Bronchial epithelial cell (primary cell): ENCODE data around the gene C1QTNF6. TPM values are rescaled to one million over a fixed set of nuclear protein-coding genes. Genes with fewer than 3 reads are reported as not detected.
A peak's percentile ranks its signal among the peaks of the same experiment; 100 is the strongest.

Experiments used
- DNase-seq: peaks from one replicate; pipeline ENCODE4 v3.0.0-alpha.2; 2010; ENCODE audit warnings: low read depth
- FAIRE-seq: peaks from 2 replicates; lab custom pipeline; 2011; peaks lifted over from hg19 to GRCh38; lab: Jason Lieb, UNC
- H3K27me3 ChIP-seq: 2 replicates; pipeline ENCODE4 v1.5.1; 2011; ENCODE audit warnings: low read length; ENCODE audit not compliant: control insufficient read depth, insufficient read depth
- H3K36me3 ChIP-seq: 2 replicates; pipeline ENCODE4 v1.5.1; 2011; ENCODE audit warnings: low read length; ENCODE audit not compliant: control insufficient read depth, insufficient read depth
- H3K4me3 ChIP-seq: 2 replicates; pipeline ENCODE4 v1.5.1; 2011; ENCODE audit warnings: mild to moderate bottlenecking, low read depth, low read length, control low read depth
- total RNA-seq: library from RNA; depleted of rRNA; stranded (reverse); fragments of >200 nt; gene quantifications from 2 replicates; pipeline ENCODE4 v1.2.1, GENCODE V29; 2014
- TF ChIP-seq, protein P1 (sequence below): IDR thresholded peaks from 2 replicates; pipeline ENCODE4 v1.5.1; 2011; ENCODE audit warnings: mild to moderate bottlenecking, moderate library complexity, low read length, control low read depth, inconsistent platforms; ENCODE audit not compliant: insufficient read depth, severe bottlenecking

The C1QTNF6 gene
- total RNA-seq, 1 donor from 2014 or later = 2.9 TPM

DNA sequence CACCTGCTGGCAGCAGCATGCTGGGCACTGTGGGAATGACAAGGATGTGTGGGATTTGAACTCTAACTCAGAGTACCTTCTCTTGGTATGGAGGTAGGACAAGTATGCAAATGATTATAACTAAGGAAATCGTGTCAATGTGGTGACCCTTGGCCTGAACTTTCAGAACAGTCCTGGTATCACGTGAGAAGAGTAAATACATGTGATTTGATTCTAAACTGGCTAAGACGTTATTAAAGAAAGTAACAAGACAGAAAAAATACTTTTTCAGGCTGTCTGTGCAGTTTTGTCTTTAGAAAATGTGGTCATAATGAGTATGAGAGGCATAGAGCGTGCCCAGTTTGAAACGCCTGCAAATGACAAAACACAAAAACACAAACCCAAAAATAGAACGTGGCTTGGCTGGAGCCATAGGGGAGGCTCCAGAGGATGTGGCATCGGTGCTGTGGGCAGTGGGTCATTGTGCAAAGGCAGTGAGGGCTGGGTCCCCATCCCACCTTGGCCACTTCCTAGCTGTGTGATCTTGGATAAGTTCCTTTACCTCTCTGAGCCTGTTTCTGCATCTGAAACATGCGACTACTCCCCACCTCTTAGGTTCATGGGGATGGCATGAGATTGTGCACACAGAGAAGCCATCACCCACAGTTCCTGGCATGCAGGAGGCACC is 19.9 kb downstream of the C1QTNF6 start:
- H3K27me3 ChIP-seq = peaks cover 4% of the 10 kb centered on the region
- FAIRE-seq (no peak), DNase-seq (no peak)
- no peak overlapping the region for H3K4me3 ChIP-seq
- no peaks in the 10 kb centered on the region for H3K36me3 ChIP-seq
- TF ChIP-seq, protein P1, sequence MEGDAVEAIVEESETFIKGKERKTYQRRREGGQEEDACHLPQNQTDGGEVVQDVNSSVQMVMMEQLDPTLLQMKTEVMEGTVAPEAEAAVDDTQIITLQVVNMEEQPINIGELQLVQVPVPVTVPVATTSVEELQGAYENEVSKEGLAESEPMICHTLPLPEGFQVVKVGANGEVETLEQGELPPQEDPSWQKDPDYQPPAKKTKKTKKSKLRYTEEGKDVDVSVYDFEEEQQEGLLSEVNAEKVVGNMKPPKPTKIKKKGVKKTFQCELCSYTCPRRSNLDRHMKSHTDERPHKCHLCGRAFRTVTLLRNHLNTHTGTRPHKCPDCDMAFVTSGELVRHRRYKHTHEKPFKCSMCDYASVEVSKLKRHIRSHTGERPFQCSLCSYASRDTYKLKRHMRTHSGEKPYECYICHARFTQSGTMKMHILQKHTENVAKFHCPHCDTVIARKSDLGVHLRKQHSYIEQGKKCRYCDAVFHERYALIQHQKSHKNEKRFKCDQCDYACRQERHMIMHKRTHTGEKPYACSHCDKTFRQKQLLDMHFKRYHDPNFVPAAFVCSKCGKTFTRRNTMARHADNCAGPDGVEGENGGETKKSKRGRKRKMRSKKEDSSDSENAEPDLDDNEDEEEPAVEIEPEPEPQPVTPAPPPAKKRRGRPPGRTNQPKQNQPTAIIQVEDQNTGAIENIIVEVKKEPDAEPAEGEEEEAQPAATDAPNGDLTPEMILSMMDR = no peak

DNA sequence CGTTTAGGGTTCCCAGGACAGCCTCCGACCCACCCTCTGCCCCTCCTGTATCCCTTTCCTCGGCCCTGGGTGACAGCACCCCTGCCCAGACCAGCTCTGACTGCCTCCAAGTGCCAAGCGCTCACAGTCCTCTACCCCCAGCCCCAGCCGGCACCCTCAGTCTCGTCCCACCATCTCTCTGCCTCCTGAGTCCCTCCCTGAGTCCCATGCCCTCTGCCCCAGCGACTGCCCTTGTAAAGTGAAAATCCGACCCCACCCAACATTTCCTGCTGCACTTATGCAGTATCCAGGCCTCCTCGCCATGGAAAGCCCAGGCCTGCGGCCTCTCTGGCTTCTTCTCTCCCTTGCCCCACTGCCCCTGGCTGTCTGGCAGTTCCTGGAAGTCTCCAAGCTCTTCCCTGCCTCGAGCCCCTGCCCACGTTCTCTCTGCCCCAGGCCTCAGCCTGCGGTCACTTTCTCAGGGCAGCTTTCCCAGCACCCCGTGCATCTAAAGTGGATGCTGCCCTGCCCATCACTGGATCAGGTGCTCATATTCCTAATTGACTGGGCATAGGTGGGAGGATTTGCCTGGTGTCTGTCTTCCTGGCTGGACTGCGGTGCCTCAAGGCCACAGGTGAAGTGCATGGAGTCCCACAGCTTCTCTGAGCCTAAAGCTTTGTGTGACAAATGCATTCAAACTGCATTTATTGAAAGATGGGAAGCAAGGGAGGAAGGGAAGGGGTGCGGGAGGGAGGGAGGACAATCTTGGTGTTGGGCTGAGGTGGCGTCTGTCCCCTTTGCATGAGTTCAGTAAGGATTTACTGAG is 20.7 kb downstream of the C1QTNF6 start:
- TF ChIP-seq, protein P1 = no peak
- DNase-seq (no peak), FAIRE-seq (no peak)
- Histone ChIP-seq H3K4me3 (no peak overlapping the region), H3K27me3 (peaks cover 5% of the 10 kb centered on the region), H3K36me3 (no peaks in the 10 kb centered on the region)

DNA sequence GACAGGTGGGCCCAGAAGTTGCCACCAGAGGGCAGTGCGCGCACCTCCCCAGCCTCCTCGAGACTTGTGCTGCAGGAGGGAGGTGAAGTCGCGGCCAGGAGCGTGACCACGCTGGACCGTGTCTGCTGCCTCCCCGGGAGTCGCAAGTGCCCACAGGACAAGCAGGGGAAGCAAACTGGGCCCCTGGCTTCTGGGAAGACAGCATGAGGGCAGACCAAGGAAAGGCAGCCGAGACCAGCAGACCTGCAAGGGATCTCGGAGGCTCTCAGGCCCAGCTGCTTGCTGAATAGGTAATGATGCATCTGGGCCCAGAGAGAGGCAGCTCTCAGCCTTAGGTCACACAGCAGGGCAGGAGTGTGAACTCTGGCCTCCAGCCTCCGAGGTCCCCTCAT is 21.4 kb downstream of the C1QTNF6 start:
- H3K27me3 ChIP-seq = peaks cover 5% of the 10 kb centered on the region
- DNase-seq = peak; percentile 44
- H3K36me3 ChIP-seq = no peaks in the 10 kb centered on the region
- no peak overlapping the region for H3K4me3 ChIP-seq
- TF ChIP-seq, protein P1 = peak; percentile 92
- no peak for FAIRE-seq

DNA sequence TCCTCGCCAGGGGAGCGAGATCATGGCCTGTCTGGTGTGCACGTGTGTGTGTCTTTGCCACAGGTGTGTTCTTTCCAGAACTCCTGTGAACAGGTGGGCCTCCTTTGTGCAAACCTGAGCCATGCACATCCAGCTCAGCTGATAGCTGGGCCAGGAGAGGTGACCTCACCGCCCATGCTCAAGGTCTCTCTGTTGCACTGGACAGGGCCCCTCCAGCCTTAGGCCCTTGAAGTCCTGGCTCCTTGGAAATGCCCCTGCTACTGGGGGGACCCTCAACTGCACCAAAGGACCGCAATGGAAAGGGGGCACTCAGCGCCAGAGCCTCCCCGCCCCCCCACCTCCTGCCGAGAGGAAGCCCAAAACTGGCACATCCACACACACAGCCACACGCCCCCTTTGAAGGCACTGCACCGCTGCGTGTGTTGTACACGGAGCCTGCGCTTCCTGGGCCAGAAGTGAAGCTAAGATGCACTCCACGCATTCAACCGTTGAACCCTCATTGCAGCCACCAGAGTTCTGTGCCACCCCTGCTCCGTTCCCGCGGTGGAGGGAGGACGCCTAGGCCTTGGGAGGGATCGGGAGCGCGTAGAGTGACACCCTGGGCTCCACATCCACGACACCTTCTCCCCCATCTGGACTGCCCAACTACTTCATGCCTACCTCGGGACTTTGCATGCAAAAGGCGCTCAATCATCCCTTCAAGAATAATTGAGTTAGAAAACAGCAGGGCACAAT is 21.9 kb downstream of the C1QTNF6 start:
- DNase-seq (no peak), FAIRE-seq (no peak)
- TF ChIP-seq, protein P1 = no peak
- Histone ChIP-seq H3K4me3 (no peak overlapping the region), H3K36me3 (no peaks in the 10 kb centered on the region), H3K27me3 (peaks cover 3% of the 10 kb centered on the region)

DNA sequence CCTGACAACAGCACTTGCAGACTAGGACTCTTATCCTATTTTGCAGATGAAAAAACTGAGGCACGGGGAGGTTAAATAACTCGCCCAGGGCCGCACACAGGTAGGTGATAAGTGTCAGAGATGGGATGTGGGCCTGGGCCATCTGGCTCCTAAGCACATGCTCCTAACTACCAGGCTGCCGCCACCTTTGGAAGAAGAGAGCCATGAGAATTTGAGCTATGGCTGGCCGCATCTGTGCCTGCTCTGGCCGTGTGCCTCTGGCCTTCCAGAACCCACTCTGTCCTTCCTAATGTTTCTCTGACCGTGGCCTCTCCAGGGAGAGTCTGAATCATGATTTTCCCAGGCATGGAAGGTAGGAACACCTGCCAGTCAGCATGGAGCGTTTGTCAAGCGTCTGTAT is 23.0 kb downstream of the C1QTNF6 start:
- Histone ChIP-seq H3K4me3 (no peak overlapping the region), H3K27me3 (peaks cover 3% of the 10 kb centered on the region), H3K36me3 (no peaks in the 10 kb centered on the region)
- DNase-seq (no peak), FAIRE-seq (no peak)
- TF ChIP-seq, protein P1 = no peak
